Panc1 (cell line): ENCODE measurements around the gene GOLGA6C.

Experiments used
- POLR2AphosphoS5 ChIP-seq: IDR thresholded peaks from 2 replicates; pipeline ENCODE4 v1.6.1; 2012; ENCODE audit warnings: mild to moderate bottlenecking, low read depth, low read length, moderate library complexity
- TCF7L2 ChIP-seq: IDR thresholded peaks from 2 replicates; pipeline ENCODE4 v1.6.1; 2011; ENCODE audit warnings: mild to moderate bottlenecking, low read depth, low read length, inconsistent platforms
- TF ChIP-seq, protein P1 (sequence below): fragments of 450-650 bp; IDR thresholded peaks from 2 replicates; pipeline ENCODE4 v1.5.1; 2017; ENCODE audit warnings: mild to moderate bottlenecking

DNA sequence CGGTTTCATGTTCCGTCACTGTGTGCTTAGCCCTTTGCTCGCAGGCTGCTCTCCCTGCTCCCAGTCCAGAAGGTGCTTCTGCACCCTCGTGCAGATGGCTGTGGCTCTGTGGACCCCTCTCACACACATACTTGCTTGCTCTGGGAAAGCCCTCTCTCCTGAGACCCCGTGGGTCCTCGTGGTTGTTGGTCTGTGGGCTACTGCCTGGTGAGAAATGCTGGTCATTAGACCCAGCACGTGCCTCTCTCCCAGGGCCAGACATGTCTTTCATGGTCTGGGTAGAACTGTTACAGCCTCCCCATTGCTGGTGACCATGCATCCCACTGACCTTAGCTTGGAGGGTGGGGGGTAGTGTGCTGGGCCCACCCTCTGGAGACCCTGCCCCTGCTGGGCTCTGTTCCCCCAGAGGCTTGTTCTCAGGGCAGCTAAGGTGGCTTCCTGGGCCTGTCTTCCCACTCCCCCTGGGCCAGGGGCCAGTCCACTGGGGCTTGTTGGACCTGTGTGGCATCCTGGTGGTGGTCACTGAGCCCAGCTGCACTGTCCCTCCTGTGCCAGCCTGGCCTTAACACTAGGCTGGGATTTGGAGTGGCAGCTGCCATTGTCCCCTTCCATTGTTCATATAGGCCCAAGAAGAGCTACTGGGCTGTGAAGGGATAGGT lies 45.8 kb upstream of the GOLGA6C start:
- TF ChIP-seq, protein P1, sequence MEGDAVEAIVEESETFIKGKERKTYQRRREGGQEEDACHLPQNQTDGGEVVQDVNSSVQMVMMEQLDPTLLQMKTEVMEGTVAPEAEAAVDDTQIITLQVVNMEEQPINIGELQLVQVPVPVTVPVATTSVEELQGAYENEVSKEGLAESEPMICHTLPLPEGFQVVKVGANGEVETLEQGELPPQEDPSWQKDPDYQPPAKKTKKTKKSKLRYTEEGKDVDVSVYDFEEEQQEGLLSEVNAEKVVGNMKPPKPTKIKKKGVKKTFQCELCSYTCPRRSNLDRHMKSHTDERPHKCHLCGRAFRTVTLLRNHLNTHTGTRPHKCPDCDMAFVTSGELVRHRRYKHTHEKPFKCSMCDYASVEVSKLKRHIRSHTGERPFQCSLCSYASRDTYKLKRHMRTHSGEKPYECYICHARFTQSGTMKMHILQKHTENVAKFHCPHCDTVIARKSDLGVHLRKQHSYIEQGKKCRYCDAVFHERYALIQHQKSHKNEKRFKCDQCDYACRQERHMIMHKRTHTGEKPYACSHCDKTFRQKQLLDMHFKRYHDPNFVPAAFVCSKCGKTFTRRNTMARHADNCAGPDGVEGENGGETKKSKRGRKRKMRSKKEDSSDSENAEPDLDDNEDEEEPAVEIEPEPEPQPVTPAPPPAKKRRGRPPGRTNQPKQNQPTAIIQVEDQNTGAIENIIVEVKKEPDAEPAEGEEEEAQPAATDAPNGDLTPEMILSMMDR, result no peak
- TF ChIP-seq TCF7L2, result no peak
- TF ChIP-seq POLR2AphosphoS5, result no peak
